PC-3 (cell line): Measurements from ENCODE around the gene C1QB.

ENCODE experiments used
- CTCF ChIP-seq: fragments of 300-600 bp; sonication (generic); conservative IDR thresholded peaks from 2 replicates; pipeline ENCODE4 v1.5.1; 2017; ENCODE audit warnings: antibody characterized with exemption, low read depth, mild to moderate bottlenecking, low read length
- EZH2 ChIP-seq: fragments of 300-600 bp; sonication (generic); IDR thresholded peaks from one replicate; pipeline ENCODE4 v1.6.1; 2017; ENCODE audit warnings: antibody characterized with exemption, mild to moderate bottlenecking, low read length; ENCODE audit not compliant: unreplicated experiment
- EZH2phosphoT487 ChIP-seq: fragments of 300-600 bp; sonication (generic); IDR thresholded peaks from 2 replicates; pipeline ENCODE4 v1.6.1; 2018; ENCODE audit warnings: mild to moderate bottlenecking, antibody characterized with exemption, low read length, borderline replicate concordance

GRCh38 chr1:22665752-22666151 lies 12.7 kb downstream of the C1QB start:
- TF ChIP-seq CTCF (peak; percentile 77), EZH2 (no peak), EZH2phosphoT487 (no peak)
